ENCODE data around the gene KBTBD8. TPM values are rescaled to one million over a fixed set of nuclear protein-coding genes. Genes with fewer than 3 reads are reported as not detected.

The KBTBD8 gene
- total RNA-seq, 1 donor from 2014 or later: 12.4 TPM

DNA sequence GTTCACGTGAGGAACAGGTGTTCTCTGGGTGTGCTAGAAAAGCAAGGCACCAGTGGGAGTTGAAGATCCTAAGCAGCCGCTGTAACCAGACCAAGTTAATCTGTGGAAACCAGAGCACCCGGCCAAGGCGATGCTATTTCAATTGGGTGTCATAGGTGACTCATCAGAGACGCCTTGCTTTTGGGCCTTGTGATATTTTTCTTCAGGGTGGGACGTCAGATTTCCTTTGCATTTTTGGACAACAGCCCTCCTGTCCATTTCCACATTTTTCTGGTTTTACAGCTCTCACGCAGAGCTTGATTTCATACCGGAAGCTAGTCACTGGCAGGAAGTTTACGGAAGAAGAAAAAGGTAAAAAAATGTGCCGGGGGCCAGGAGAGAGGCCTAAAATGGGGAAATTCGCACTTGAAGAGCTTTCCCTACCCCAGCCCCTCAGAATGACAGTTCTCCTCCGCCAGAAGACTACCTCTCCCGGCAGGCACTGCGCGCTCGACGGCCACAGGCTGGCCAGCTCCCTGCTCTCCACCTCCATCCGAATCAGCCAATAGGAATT is 471 bp upstream of the KBTBD8 start:
- intact Hi-C loops (cut with micrococcal nuclease): loop anchor here (1.0 to 10.0 kb wide), 11 partner anchors 25 to 1087 kb away; partner anchors contain the start of gene LRIG1

DNA sequence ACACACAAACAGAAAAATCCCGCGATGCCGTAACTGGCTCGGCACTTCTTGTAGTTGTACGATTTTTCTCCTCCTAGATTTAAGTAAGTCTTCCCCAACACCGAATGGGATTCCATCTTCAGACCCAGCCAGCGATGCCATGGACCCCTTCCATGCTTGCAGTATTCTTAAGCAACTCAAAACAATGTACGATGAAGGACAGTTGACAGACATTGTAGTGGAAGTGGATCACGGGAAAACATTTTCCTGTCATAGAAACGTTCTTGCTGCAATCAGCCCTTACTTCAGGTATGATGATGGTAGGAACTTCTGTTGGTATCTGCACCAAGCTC is 763 bp downstream of the KBTBD8 start:
- intact Hi-C loops (cut with micrococcal nuclease): loop anchor here (1.0 to 10.0 kb wide), 11 partner anchors 27 to 1086 kb away; partner anchors contain the start of gene LRIG1

DNA sequence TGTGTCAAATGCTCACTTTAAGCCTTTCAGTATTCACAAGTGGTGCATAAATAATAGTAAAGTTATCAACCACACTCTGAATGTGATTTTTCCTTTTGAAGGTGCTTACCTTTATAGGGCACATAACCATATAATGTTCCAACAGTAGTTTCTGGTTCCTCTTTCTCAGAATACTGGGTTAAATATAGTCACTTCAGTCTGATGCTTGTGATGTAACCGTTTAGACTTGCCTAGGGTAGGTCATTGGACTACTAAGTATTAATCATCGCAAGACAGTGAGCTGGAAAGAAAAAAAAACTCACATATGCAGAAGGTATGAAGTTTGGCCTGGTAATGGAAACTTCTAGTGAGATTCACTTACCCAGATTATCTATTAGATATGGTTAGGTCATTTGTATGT is 1.9 kb downstream of the KBTBD8 start:
- intact Hi-C loops (cut with micrococcal nuclease): no loop called here

DNA sequence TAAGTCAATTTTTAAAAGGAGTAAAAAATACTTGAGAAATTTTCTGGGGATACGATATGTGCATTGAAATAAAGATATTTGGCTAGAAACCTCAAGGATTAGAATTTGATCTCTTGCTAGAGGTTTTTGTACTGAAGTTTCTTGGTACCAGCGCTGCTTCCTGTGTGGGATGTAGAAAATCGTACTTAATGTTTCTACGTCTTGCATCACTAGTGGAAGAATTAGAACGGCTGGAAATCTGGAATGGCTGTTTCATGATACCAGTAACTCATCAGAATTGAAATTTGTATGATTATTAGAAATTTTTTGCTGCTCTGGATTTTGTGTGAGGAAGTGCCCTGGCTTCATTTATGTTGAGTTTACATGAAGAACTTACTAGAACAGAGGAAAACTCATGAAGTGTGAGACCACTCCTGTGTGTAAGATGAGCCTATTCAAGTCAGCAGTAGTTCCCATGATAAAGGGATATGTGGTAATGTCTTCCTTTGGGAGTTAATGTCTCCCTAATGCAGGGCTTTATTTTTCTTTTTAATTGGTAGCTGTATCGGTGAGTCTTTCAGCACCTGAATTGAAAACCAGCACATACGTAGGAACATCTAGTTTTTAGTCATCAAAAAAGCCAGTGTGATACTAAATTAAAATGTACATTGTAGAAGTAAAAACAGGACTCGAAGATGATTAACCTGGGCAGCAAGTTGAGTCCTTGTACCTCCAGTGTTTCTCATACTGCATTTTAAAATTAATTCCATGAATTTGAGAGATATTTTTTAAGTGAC is 3.2 kb downstream of the KBTBD8 start:
- intact Hi-C loops (cut with micrococcal nuclease): no loop called here

DNA sequence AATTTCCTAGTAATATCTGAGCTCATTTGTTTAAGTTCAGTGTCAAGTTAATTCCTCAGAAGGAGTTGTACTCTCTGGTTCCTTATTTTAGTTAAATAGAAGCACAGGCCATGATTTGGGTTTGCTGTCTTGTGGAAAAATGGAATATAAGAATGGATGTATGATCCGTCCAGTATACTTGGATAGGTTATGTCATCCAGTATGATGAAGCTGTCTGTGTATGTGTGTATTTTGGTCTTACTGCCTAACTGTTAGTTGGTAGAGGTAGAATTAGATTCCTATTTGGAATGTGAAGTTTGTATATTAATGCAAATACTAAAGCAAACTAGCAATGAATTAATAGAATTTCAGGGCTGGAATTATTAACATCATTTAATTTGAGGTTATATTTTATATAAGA is 7.9 kb downstream of the KBTBD8 start:
- intact Hi-C loops (cut with micrococcal nuclease): no loop called here

DNA sequence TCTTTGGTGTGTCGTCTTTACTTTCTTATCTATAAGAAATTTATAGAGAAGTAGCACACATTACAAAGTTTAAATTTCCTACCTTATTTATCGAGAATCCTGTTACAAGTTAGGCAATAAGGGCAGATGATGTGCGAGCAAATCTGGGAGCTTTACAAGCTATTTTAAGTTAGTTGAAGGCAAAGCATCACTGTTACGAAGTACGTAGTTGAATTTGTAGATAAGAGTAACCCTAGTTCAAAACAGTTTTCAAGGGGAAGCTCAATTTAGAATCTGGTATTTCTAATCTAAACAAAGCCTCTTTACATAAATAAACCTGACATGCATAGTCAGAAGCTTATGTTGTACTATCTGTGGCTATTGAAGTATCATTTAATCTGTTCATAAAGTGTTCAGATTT is 8.4 kb downstream of the KBTBD8 start:
- intact Hi-C loops (cut with micrococcal nuclease): no loop called here

DNA sequence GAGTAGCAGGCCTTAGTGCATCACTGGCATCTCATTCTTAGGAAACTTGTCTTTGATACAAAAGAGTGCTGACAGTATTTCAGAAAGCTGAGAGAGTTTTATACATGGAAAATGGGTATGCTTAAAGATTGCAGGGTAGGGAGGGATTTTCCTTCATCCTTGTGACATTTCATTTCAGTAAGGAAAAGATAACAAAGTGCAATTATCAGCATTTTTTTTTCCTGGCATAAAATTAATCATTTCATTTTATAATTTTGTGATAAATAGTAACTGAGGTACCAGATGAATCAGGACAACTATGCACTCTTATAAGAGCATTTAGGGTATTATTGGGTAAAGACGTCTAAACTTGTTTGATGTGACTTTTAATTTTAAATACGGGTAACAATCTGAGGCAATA is 10.3 kb downstream of the KBTBD8 start:
- intact Hi-C loops (cut with micrococcal nuclease): no loop called here

DNA sequence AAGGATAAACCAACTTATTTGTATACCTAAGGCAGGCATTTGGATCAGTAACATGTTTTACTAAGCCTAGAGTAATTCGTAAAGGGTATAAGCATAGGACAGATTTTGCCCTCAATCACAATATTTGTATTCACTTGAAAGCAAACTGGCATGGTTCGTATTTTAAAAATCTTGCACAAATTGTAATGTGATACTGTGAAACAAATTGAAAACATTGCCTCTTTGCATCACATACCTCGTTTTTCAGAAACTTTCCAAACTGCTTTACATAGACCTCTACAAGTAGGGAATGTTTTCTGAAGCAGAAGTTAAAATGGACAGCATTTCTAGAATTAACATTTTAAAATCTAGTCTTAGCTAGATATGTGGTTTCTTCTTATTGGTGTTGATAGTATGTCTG is 11.6 kb downstream of the KBTBD8 start:
- intact Hi-C loops (cut with micrococcal nuclease): no loop called here

DNA sequence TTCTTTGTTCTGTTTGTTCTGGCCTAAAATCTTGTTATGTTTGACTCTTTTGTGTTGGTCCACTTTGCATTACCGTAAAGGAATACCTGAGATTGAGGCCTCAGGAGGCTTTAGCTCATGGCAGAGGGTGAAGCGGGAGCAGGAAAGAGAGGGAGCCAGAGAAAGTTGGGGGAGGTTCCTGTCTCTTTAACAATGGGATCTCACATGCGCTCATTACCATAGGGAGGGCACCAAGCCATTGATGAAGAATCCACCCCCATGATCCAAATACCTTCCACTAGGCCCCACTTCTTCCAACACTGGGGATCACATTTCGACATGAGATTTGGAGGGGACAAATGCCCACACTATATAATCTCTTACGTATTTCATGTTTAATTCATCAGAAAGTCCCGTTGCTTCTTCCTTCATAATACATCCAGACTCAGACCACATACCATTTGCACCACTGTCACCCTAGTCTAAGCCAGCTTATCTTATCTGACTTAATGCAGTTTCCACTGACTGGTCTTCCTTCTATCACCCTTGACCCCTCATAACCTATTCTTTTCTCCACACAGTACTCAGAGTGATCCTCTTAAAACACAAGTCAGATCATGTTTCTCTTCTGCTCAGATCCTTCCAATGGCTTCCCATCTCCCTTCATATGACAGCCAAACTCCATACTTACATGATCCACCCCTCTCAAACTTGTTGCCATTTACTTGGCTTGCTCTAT is 13.5 kb downstream of the KBTBD8 start:
- intact Hi-C loops (cut with micrococcal nuclease): no loop called here

DNA sequence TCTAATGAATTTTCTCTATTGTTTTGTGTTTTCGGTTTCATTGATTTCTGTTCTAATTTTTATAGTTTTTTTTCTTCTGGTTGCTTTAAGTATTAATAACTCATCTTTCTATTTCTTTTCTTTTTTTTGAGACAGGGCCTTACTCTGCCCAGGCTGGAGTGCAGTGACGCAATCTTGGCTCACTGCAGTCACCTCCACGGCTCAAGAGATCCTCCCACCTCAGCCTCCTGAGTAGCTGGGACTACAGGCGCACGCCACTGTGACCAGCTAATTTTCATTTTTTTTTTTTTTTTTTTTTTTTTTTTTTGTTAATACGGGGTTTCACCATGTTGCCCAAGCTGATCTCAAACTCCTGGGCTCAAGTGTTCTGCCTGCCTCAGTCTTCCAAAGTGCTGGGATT is 14.5 kb downstream of the KBTBD8 start:
- intact Hi-C loops (cut with micrococcal nuclease): no loop called here

DNA sequence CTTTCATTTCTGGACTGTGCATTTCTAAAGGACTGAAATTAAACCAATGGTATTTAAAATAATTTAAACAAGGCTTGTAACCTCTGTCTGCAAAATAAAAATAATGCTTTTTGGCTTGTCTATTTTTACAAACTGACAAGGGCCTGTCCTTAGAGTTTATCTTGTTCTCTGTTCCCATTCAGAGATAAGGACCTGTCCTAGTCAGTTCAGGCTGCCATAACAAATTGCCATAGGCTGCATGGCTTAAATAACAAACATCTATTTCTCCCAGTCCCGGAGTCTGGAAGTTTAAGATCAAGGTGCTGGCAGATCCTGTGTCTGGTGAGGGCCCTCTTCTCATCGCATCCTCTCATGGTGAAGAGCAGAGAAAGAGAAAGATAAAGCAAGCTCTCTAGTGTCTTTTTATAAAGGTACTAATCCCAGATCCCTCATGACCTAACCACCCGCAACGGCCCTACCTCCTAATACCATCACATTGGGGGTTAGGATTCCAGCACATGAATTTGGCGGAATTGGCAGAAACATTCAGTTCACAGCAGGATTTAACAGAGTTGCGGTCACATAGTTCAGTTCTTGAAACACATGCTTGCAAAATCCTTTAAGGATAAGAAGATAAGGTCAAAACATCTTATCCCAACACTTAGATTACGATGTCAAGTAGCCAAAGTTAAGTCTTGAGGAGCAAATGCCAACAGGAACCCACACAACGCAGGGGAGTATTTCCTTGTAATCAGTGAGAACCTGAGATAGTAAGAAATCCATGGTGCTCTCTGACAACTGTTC is 17.8 kb downstream of the KBTBD8 start:
- intact Hi-C loops (cut with micrococcal nuclease): no loop called here

DNA sequence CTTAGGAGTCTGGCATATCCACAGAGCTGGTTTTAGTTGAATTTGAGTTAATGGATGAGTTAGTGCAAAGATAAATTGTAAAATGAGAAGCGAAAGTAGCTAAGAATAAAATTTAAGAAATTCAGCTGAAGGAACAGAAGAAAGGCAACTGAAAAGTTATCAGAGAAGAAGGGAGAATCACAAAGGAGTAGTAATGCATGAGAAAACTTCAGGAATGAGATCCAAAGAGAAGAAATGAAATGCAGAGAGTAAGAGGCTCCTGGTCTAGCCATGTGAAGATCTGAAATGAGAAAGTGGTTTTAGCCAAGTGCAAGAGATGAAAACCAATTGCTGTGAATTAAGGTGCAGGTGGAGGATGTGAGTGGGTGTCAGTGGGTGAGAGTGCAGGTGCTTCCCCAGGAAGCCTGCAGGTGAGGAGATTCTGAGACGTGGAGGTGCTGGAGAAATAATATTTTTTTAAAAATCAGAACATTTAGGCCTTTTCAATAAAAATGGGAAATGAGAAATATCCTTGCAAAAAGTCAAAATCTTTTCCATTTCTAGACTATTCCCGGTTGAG is 18.5 kb downstream of the KBTBD8 start:
- intact Hi-C loops (cut with micrococcal nuclease): no loop called here

DNA sequence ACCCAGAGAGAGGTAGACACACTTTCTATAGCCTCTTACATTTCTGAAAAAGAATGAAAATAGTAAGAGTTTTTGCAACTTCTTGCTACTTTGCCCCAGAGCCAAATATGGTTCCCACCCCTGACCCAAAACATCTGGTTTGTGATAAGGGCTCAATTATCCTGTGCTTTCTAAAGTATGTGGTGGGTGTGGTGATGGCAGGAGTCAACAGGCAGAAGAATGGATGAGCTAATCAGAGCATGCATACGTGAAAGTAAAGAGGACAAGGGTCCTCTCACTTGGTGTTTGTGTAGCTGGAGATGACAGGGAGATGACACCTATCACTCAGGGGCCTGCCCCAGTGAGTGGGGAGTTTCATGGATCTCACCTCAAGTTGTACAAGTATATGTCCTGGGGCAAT is 19.1 kb downstream of the KBTBD8 start:
- intact Hi-C loops (cut with micrococcal nuclease): no loop called here

DNA sequence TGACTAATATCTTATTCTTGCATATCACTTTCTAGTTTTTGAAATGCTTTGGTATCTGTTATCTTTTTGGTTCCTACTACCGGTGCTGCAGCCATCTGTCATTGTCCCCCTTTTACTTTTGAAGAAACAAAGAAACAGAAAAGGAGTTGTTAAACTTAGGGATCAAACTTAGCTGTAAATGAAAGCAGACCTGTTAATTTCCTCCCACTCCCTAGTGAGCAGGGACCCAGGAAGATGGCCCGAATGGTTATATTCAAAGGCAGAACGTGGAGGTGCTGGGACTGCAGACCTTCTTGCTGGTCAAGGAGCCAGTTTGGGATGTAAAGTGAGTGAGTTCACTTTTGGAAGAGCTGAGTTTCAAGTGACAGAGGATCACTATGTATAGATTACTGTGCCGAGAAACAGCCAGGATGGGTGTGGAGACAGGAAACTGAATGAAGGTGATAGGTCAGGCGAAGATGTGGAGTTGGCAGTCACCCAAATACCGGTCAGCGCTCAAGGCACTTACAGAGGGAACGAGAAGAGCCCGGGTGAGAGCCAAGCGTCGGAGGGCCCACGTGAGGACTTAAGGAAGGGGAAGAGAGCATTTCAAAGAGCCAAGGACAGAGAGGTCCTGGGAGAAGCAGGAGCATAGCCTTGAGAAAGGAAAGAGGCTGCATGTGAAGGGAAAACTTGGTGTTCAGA is 20.1 kb downstream of the KBTBD8 start:
- intact Hi-C loops (cut with micrococcal nuclease): no loop called here

DNA sequence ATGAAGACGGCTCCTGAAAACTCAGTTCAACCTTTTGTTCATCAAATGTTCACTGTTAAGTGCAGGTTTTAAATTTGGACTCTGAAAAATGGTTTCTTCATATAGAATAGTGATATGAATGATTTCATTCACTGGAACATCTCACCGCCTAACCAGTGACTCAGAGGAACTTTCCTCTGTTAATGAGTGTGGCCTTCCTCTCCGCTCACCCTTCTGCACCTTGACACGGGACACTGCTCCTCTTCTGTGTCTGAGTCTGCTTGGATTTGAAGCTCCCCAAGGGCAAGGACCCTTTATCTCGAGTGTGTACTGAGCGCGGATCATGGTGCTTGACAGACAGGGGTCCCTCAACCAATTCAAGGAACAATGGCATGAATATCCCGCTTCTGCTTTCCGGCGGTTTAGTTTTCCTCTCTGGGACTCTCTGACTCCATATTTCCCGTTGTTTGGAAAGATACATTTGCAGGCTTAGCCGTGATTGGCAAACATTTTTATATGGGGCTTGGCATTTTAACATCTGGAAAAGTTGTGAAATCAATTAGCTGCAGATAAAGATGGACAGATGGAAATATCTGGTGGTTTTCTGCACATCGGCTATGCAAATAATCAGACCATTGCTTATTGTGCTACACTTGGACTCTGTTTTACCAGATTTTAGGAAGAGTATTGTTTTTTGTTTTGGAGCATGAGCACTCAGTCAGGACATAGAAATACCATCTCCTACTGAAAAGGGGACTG is 20.9 kb downstream of the KBTBD8 start:
- intact Hi-C loops (cut with micrococcal nuclease): no loop called here

DNA sequence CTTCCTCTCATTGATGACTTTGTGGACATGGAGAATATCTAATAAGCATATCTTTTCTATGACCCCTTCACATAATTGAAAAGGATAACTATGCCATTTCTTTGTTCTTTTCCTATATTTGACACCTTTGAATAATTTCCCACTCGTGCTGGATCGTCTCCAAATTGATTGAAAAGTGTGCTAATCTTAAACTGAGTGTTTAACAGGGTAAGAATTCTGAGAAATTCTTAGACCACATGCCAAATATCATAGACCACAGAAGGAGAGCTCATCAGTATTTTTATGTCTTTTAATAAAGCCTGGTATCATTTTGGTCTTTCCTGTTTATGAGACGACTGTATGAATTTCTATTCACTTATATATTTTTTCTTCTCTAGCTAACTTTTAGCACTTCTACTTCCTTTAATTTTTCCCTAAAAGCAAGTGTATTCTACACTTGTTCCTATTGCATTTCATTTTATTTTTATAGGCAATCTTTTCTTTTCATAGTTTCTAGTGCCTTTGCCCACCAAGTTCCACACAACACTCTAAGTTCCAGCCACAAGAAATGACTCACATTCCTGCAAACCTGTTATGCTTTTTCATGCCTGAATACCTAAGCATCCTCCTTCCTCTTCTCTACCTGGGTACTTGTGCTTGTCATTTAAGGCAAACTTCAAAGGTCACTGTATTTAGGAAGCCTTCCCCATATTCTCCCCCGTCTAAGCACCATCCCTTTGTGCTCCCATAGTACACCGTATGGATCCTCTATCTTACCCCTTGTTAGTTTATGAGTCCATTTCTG is 30.1 kb downstream of the KBTBD8 start:
- intact Hi-C loops (cut with micrococcal nuclease): no loop called here

DNA sequence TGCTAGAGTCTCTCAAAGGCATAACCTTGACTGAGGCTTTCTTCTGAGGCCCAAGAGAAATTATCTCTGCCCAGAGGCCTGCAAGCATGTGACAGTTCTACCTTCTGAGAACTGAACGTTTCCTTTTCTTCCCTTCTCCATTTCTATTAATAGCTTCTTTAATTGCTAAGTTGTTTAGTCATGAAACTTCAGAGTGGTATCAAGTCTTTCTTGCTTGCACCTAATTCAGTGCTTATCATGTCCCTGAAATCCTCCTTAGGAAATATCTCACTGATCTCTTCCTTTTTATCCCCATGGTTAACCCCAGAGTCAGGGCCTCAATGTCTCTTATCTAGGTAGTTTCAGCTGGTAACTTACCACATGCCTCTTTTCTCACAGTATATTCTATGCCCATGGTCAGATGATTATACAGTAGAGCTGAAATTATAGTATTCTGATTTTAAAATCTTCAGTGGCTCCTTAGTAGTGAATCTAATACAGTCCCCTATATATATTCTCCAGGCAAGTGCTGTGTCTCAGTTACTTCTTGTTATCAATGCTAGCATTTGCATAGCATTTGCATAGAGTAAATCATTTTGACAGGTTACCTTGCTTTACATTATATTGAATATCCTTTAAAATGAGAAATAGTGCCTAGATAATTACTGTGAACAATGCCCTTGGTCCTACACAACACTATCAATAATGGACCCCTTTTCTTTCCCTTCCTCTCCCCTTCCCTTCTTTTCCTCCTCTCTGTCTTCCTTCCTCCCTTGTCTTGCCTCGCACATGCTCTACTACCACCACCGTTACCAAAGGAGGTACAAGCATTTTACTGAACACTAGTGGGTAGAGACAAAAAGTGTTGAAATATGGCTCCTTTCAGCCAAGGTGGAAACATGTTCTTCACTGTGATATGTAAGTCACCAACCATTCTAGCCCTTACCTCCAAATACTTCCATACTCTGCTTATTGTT is 33.0 kb downstream of the KBTBD8 start:
- intact Hi-C loops (cut with micrococcal nuclease): no loop called here

DNA sequence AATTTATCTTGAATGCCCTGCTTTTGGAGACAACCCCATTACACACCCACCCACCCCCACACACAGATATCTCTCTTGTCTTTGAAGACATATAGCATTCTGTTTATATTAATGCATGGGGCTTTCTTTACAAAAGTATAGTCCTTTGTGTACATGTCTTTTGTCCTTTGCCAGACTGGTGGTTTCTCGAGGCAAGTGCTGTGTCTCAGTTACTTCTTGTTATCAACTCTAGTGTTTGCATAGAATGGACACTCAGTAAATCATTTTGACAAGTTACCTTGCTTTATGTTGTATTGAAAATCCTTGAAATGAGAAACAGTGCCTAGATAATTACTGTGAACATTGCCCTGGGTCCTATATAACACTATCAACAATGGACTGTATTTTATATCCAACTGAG is 33.9 kb downstream of the KBTBD8 start:
- intact Hi-C loops (cut with micrococcal nuclease): no loop called here

Measured in T-helper 1 cell treated with Interleukin-12 subunit alpha and Interleukin-12 subunit beta and Interleukin-4 antibody, amounts not matched to agents 30 ng/mL and 1 ng/mL, for 36 hours (primary cell).